ENCODE data around the gene SEMA4B. TPM values are rescaled to one million over a fixed set of nuclear protein-coding genes. Genes with fewer than 3 reads are reported as not detected.

SEMA4B gene
- total and polyA plus RNA-seq, 10 of the 15 experiments (the other 5 are each of a cell fraction or from before 2014, with no cell fraction given) = 0.87 to 26.0 (median 9.3) TPM

DNA sequence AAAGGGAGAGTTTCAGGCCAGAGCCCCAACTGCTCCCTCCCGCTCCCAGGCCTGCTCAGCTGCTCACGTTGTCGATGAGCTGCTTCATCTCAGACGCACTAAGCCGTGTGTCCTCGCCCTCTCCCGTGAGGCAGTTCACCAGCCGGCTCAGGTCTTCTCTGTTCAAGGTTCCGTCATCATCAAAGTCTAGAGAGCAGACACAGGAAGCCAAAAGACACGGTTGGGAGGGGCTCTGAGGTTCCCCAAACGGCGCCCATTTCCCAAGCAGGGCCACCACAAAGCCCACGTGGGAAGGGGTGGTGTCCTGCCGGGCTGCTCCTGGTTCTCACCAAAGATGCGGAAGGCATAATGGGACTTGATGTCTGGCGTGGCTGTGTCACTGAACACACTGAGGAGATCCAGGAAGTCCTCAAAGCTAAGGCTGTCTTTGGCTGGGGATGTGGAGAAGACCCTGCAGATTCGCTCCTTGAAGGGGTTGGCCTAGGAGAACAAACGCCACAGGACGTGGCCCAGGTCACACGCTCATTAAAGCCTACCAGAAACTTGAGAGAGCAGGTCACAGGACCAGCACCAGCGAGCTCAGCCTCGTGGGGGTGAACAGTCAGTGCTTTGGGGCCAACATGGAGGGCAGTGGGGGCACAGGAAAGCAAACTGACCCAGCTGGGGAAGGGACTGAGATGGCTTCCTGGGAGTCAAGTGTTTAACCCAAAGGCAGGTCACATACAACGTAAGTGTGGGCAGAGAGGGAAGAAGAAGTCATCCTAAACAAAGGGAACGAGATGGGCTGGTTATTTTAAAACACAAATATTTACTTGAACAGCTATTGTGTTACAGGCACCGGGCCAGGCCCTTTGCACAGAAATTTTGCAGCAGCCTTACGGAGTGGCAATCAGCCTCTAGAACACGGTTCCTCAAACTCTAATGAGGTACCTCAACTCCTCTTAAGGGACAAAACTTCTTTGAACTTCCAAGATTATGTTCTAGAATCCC, 30.2 kb downstream of the SEMA4B start (continued):
- TF ChIP-seq ZNF687 (IDR thresholded peaks at IDR 0.05) = peak; percentile 71
- peak; percentile 82 for TF ChIP-seq PAX5 (IDR thresholded peaks at IDR 0.05; ENCODE audit: borderline replicate concordance, low read depth, low read length)
- TF ChIP-seq MEF2A (IDR thresholded peaks at IDR 0.05; ENCODE audit: insufficient read depth, low read depth, low read length) = no peak
- TF ChIP-seq MYB (IDR thresholded peaks at IDR 0.05; ENCODE audit: borderline replicate concordance, low read depth, low read length) = no peak
- TF ChIP-seq MLLT1 (IDR thresholded peaks at IDR 0.05) = peak; percentile 71; the same call in 1 of the 2 replicates
- TF ChIP-seq, protein P1, sequence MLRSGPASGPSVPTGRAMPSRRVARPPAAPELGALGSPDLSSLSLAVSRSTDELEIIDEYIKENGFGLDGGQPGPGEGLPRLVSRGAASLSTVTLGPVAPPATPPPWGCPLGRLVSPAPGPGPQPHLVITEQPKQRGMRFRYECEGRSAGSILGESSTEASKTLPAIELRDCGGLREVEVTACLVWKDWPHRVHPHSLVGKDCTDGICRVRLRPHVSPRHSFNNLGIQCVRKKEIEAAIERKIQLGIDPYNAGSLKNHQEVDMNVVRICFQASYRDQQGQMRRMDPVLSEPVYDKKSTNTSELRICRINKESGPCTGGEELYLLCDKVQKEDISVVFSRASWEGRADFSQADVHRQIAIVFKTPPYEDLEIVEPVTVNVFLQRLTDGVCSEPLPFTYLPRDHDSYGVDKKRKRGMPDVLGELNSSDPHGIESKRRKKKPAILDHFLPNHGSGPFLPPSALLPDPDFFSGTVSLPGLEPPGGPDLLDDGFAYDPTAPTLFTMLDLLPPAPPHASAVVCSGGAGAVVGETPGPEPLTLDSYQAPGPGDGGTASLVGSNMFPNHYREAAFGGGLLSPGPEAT (IDR thresholded peaks at IDR 0.05; ENCODE audit: low read depth) = no peak; the same call in 1 of the 2 replicates
- TF ChIP-seq POLR2A (IDR thresholded peaks at IDR 0.05; ENCODE audit: low read depth, low read length) = peak; percentile 75; the same call in 1 of the 2 replicates
